ENCODE measurements around the gene GPC3. TPM values are rescaled to one million over a fixed set of nuclear protein-coding genes. Genes with fewer than 3 reads are reported as not detected.

Gene GPC3
- total and polyA plus RNA-seq, 7 donors, result 0.43 to 2.3 (median 1.4) TPM

- H3K4me1 ChIP-seq, result no peaks in the 10 kb centered on the region
- DNase-seq (no peak), ATAC-seq (no peak)
- H3K36me3 ChIP-seq (ENCODE audit: insufficient read depth in 1 of 2, low read depth in 1 of 2), result no peaks in the 10 kb centered on the region
- H3K9me3 ChIP-seq, result no peaks in the 10 kb centered on the region
- intact Hi-C loops (cut with DNase I), result no loop called here
- peaks cover 0 to 14% (median 0%) of the 10 kb centered on the region in 3 donors for H3K27me3 ChIP-seq (ENCODE audit: insufficient read depth in 3 of 3, low read length in 2 of 3)
- no peak overlapping the region for H3K4me3 ChIP-seq
- no peak overlapping the region for H3K27ac ChIP-seq
- 53 to 59% (median 53%) methylated on average over 4 of the region's 4 CpGs for WGBS, 3 donors
- TF ChIP-seq CTCF (IDR thresholded peaks at IDR 0.05), result no peak
Observed at GRCh38 chrX:134013524-134013923, 28.1 kb upstream of the GPC3 start.

GRCh38 chrX:134013092-134013497 is 27.7 kb upstream of the GPC3 start:
- no peak for ATAC-seq

DNA sequence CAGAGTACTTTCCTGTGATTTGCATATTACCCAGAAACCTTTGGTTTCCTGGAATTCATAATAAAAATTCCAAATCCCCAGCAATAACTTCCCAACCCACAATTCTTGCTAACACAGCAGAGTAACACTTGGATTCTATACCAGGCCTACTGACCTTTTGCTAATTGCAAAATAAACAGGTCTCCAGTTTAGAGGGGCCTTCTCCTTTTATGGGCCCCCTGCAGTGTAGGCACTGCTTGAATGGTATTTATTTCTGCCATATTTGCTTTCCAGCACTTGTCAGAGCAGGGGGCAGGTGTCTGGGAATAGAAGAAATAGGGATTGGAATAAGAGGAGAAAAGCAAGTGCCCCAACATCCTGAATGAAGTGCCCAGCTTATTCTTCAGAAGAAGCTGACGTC is 25.3 kb upstream of the GPC3 start:
- ATAC-seq (no peak), DNase-seq (no peak)
- Histone ChIP-seq H3K27ac (no peak overlapping the region), H3K9me3 (no peaks in the 10 kb centered on the region), H3K36me3 (ENCODE audit: insufficient read depth in 1 of 2, low read depth in 1 of 2) (no peaks in the 10 kb centered on the region), H3K27me3 (ENCODE audit: insufficient read depth in 3 of 3, low read length in 2 of 3) (peaks cover 0 to 11% (median 0%) of the 10 kb centered on the region in 3 donors), H3K4me3 (no peak overlapping the region), H3K4me1 (no peaks in the 10 kb centered on the region)
- no peak for TF ChIP-seq CTCF (IDR thresholded peaks at IDR 0.05)
- intact Hi-C loops (cut with DNase I), result no loop called here
- 54 to 81% (median 76%) methylated on average over 1 of the region's 1 CpG for WGBS, 3 donors

More at GRCh38 chrX:134013092-134013497, 27.7 kb upstream of the GPC3 start:
- intact Hi-C loops (cut with DNase I), result no loop called here
- Histone ChIP-seq H3K36me3 (ENCODE audit: insufficient read depth in 1 of 2, low read depth in 1 of 2) (no peaks in the 10 kb centered on the region), H3K4me3 (no peak overlapping the region), H3K27ac (no peak overlapping the region), H3K27me3 (ENCODE audit: insufficient read depth in 3 of 3, low read length in 2 of 3) (peaks cover 0 to 13% (median 0%) of the 10 kb centered on the region in 3 donors), H3K9me3 (no peaks in the 10 kb centered on the region), H3K4me1 (no peaks in the 10 kb centered on the region)
- DNase-seq, result no peak
- WGBS, 3 donors, result 58 to 86% (median 74%) methylated on average over 1 of the region's 1 CpG
- TF ChIP-seq CTCF (IDR thresholded peaks at IDR 0.05), result no peak

DNA sequence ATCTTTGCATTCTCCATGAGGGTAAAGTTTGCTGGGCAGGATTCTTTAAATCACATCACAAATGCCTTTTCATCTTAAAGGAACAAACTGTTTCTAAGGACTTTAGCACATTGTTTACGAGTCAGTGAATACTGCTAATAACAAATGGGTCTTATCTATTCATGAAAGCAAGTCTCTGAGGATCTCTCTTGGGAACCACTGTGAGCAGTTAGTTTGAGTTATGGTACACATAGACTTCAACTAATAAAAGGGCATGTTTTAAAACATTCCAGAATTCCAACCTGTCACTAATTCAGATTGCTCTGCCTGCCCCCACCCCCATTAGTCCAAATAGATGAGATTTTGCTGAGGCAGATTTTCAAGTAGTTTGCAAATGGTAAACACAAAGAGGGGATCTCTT is 22.3 kb upstream of the GPC3 start:
- Histone ChIP-seq H3K4me3 (no peak overlapping the region), H3K27ac (no peak overlapping the region), H3K4me1 (no peaks in the 10 kb centered on the region), H3K9me3 (no peaks in the 10 kb centered on the region), H3K27me3 (ENCODE audit: insufficient read depth in 3 of 3, low read length in 2 of 3) (peaks cover 0 to 10% (median 0%) of the 10 kb centered on the region in 3 donors), H3K36me3 (ENCODE audit: insufficient read depth in 1 of 2, low read depth in 1 of 2) (no peaks in the 10 kb centered on the region)
- intact Hi-C loops (cut with DNase I), result no loop called here
- TF ChIP-seq CTCF (IDR thresholded peaks at IDR 0.05), result no peak
- DNase-seq (no peak), ATAC-seq (no peak)
- WGBS, 3 donors, result 81 to 89% (median 87%) methylated on average over 1 of the region's 1 CpG

- no peak for TF ChIP-seq CTCF (IDR thresholded peaks at IDR 0.05)
- Histone ChIP-seq H3K4me1 (no peaks in the 10 kb centered on the region), H3K36me3 (ENCODE audit: insufficient read depth in 1 of 2, low read depth in 1 of 2) (no peaks in the 10 kb centered on the region), H3K27ac (no peak overlapping the region), H3K27me3 (ENCODE audit: insufficient read depth in 3 of 3, low read length in 2 of 3) (peaks cover 0 to 10% (median 0%) of the 10 kb centered on the region in 3 donors), H3K9me3 (no peaks in the 10 kb centered on the region), H3K4me3 (no peak overlapping the region)
- DNase-seq (no peak), ATAC-seq (no peak)
- intact Hi-C loops (cut with DNase I), result no loop called here
- WGBS, 3 donors, result 75 to 81% (median 79%) methylated on average over 2 of the region's 2 CpGs
Observed at GRCh38 chrX:134006484-134007161, 21.2 kb upstream of the GPC3 start.
